K562 (cell line): ENCODE results near the gene LILRB3. TPM values are rescaled to one million over a fixed set of nuclear protein-coding genes. Genes with fewer than 3 reads are reported as not detected.
"Not testable (repeated sequence)": the region's sequence is repeated elsewhere in the genome, so short reads cannot be mapped to it uniquely, and the experiment has no call there.

Experiments
- ATAC-seq: fragments of 200-7000 bp; cut with Tn5 transposase; 3 replicates; pipeline ENCODE4 v1.9.1; 2020; ENCODE audit warnings: moderate library complexity
- Bru-seq: library from RNA; stranded (reverse); fragments of 400-500 nt; gene quantifications from one replicate; lab custom pipeline; 2021; lab: Mats Ljungman, UMichigan
- BruChase-seq, 2 experiments: library from RNA; stranded (reverse); fragments of 400-500 nt; gene quantifications; one replicate each; lab custom pipeline; 2021; lab: Mats Ljungman, UMichigan
- BruUV-seq: library from RNA; stranded (reverse); fragments of 400-500 nt; replicated peaks from 2 replicates; lab custom pipeline; 2021; lab: Mats Ljungman, UMichigan
- CTCF ChIA-PET: fragments of 300-600 bp; formaldehyde crosslinking; extraction: SDS; loops from one replicate; lab custom pipeline; 2021; ENCODE audit warnings: low intra/inter-chr PET ratio; lab: Yijun Ruan, JAX
- POLR2A ChIA-PET: fragments of 300-600, 350-650 bp; sonication (Branson Sonifier 250); formaldehyde crosslinking; extraction: SDS; loops from one replicate; lab custom pipeline; 2021; ENCODE audit warnings: antibody characterized with exemption, inconsistent platforms; lab: Yijun Ruan, JAX
- DNase-seq, 4 experiments: peaks; one replicate each; pipeline versions ENCODE4 v3.0.0 to v3.0.0-alpha.2; 2011 to 2018; ENCODE audit warnings: low spot score in 3 of 4, mixed read lengths in 3 of 4; ENCODE audit errors: extremely low read depth in 1 of 4
- FAIRE-seq: peaks from 2 replicates; lab custom pipeline; 2011; peaks lifted over from hg19 to GRCh38; lab: Jason Lieb, UNC
- H2AFZ ChIP-seq: 2 replicates; pipeline ENCODE4 v1.6.0; 2011; ENCODE audit warnings: low read depth, low read length, control low read depth, inconsistent platforms
- H3K27ac ChIP-seq: fragments of 200-600 bp; 3 replicates; pipeline ENCODE4 v1.8.0; 2011; ENCODE audit warnings: low read depth, mild to moderate bottlenecking, control low read depth, inconsistent platforms, low read length, moderate library complexity, mixed read lengths; ENCODE audit errors: extremely low read depth
- H3K27me3 ChIP-seq, 2 experiments: fragments of 300-600 bp in 1 of 2; 2 replicates in 1 of 2; 3 replicates in 1 of 2; pipeline versions ENCODE4 v1.6.0 to v1.8.0; 2011; ENCODE audit warnings: inconsistent platforms in 2 of 2, low read length in 2 of 2, mild to moderate bottlenecking in 1 of 2, mixed read lengths in 1 of 2, moderate library complexity in 1 of 2; ENCODE audit not compliant: control insufficient read depth in 2 of 2, insufficient read depth in 2 of 2
- H3K36me3 ChIP-seq: fragments of 300-600 bp; 3 replicates; pipeline ENCODE4 v1.8.0; 2011; ENCODE audit warnings: mild to moderate bottlenecking, low read length, inconsistent platforms; ENCODE audit not compliant: control insufficient read depth, insufficient read depth
- H3K4me1 ChIP-seq, 2 experiments: fragments of 200-600 bp in 1 of 2; replicated peaks in 1 of 2; 2 replicates in 1 of 2; 3 replicates in 1 of 2; pipeline versions ENCODE4 v1.5.1 to v1.8.0; 2011; ENCODE audit warnings: inconsistent platforms in 2 of 2, low read length in 2 of 2, mild to moderate bottlenecking in 1 of 2, mixed read lengths in 1 of 2, moderate library complexity in 1 of 2; ENCODE audit not compliant: control insufficient read depth in 2 of 2, insufficient read depth in 2 of 2
- H3K4me2 ChIP-seq: 2 replicates; pipeline ENCODE4 v1.6.1; 2011; ENCODE audit warnings: low read length, control low read depth, inconsistent platforms, mixed read lengths; ENCODE audit not compliant: insufficient read depth
- H3K4me3 ChIP-seq: fragments of 200-600 bp; sonication (generic), shearing (Covaris generic); 2 replicates; pipeline ENCODE4 v1.5.1; 2016; ENCODE audit warnings: control low read depth, inconsistent platforms
- H3K79me2 ChIP-seq: fragments of 200-600 bp; 3 replicates; pipeline ENCODE4 v1.8.0; 2011; ENCODE audit warnings: low read length, inconsistent platforms; ENCODE audit not compliant: control insufficient read depth, insufficient read depth
- H3K9ac ChIP-seq, 2 experiments: 2 replicates each; pipeline versions ENCODE4 v1.6.0 to v1.6.1; 2011; ENCODE audit warnings: low read depth in 2 of 2, low read length in 2 of 2, control low read depth in 1 of 2, inconsistent platforms in 1 of 2, mild to moderate bottlenecking in 1 of 2, mixed read lengths in 1 of 2; ENCODE audit not compliant: insufficient read depth in 1 of 2
- H3K9me1 ChIP-seq: one replicate; pipeline ENCODE4 v1.6.0; 2011; ENCODE audit warnings: inconsistent platforms, mild to moderate bottlenecking, low read length, moderate library complexity; ENCODE audit not compliant: control insufficient read depth, insufficient read depth
- H3K9me3 ChIP-seq: replicated peaks from 2 replicates; pipeline ENCODE4 v1.5.1; 2011; ENCODE audit warnings: low read depth, low read length, inconsistent platforms; ENCODE audit not compliant: control insufficient read depth, insufficient read depth
- H4K20me1 ChIP-seq: replicated peaks from 2 replicates; pipeline ENCODE4 v1.6.1; 2011; ENCODE audit warnings: low read length, inconsistent platforms, mixed read lengths; ENCODE audit not compliant: control insufficient read depth, insufficient read depth
- CTCF ChIP-seq, 3 experiments: IDR thresholded peaks in 2 of 3; conservative IDR thresholded peaks in 1 of 3; 2 replicates each; pipeline ENCODE4 v1.5.1; 2011 to 2012; ENCODE audit warnings: low read length in 3 of 3, mild to moderate bottlenecking in 3 of 3, control low read depth in 2 of 3, improper control_type of control experiment in 1 of 3, inconsistent platforms in 1 of 3, low read depth in 1 of 3, mixed read lengths in 1 of 3, moderate library complexity in 1 of 3; ENCODE audit not compliant: insufficient read depth in 2 of 3
- NR2C1 ChIP-seq, 2 experiments: fragments of 450-650 bp; IDR thresholded peaks; 2 replicates each; pipeline ENCODE4 v1.6.1; 2017; ENCODE audit warnings: mild to moderate bottlenecking in 2 of 2, antibody characterized with exemption in 1 of 2, inconsistent platforms in 1 of 2, missing compliant biosample characterization in 1 of 2, missing genetic modification characterization in 1 of 2
- NR2C2 ChIP-seq, 2 experiments: fragments of 200-800 bp in 1 of 2; sonication (Bioruptor generic) in 1 of 2; sonication (generic) in 1 of 2; formaldehyde crosslinking in 1 of 2; IDR thresholded peaks; 2 replicates each; pipeline versions ENCODE4 v1.6.1 to v1.8.0; 2016 to 2022; ENCODE audit warnings: mild to moderate bottlenecking in 1 of 2, missing compliant biosample characterization in 1 of 2, missing genetic modification characterization in 1 of 2, missing genetic modification reagents in 1 of 2
- POLR2G ChIP-seq: fragments of 200-400 bp; formaldehyde crosslinking; IDR thresholded peaks from 2 replicates; pipeline ENCODE4 v1.6.1; 2017; ENCODE audit warnings: low read depth, mild to moderate bottlenecking, antibody characterized with exemption, low read length, moderate library complexity
- WGBS: fragments of 100-300 bp; shearing (Covaris generic); methylation state at CpG from one replicate; pipeline ENCODE4 v1.1.6; 2016; ENCODE audit warnings: low coverage, mixed read lengths; ENCODE audit not compliant: insufficient coverage; ENCODE audit errors: missing lambda C conversion rate; 5-methylcytosine and 5-hydroxymethylcytosine counted together
- in situ Hi-C: fragments of 300-500 bp; cut with MboI; formaldehyde crosslinking; loops from 4 replicates; pipeline ENCODE4 v1.15.0; 2018; ENCODE audit warnings: inconsistent platforms, mixed read lengths
- intact Hi-C: fragments of 100-400 bp; cut with micrococcal nuclease; formaldehyde crosslinking; loops from 2 replicates; pipeline ENCODE4 v1.14.2; 2022
- long read RNA-seq, 3 experiments: library from polyadenylated mRNA in 2 of 3; library from RNA in 1 of 3; unstranded in 2 of 3; stranded (forward) in 1 of 3; transcript quantifications; one replicate each; pipeline ENCODE4 v2.0.0, GENCODE V29; 2019 to 2022
- polyA minus RNA-seq, 3 experiments: library from RNA; depleted of rRNA, polyadenylated mRNA; stranded (reverse); fragments of >200 nt; gene quantifications; 2 replicates each; pipeline ENCODE4 v1.2.3, GENCODE V29; 2011
- polyA plus RNA-seq, 8 experiments: library from polyadenylated mRNA; depleted of rRNA in 4 of 8; stranded (reverse) in 5 of 8; unstranded in 3 of 8; fragments of >200 nt; fragmentation: Nextera tagmentation in 2 of 8; fragmentation: Illumina TruSeq in 1 of 8; extraction: Ambion mirVana in 2 of 8; extraction: Trizol in 1 of 8; gene quantifications; 2 replicates each; pipeline versions ENCODE4 v1.2.1 to v1.2.3, GENCODE V29; 2011 to 2014; ENCODE audit warnings: inconsistent platforms in 1 of 8, missing spikeins in 1 of 8
- total RNA-seq, 7 experiments: library from RNA; depleted of rRNA in 6 of 7; stranded (reverse); fragments of >200 nt in 6 of 7; fragmentation: Illumina TruSeq in 2 of 7; extraction: Trizol in 2 of 7; gene quantifications; 2 replicates each; pipeline versions ENCODE4 v1.2.1 to v1.2.3, GENCODE V29; 2011 to 2021; ENCODE audit warnings: low replicate concordance in 1 of 7

Gene LILRB3
- not detected in 2 replicates for total RNA-seq (2011; cell fraction: chromatin; rRNA removed; ENCODE audit: low replicate concordance)
- total RNA-seq (2011; cell fraction: nucleolus; rRNA removed): not detected in 2 replicates
- total RNA-seq (2011; cell fraction: nucleoplasm; rRNA removed): not detected in 2 replicates
- total RNA-seq (2014; rRNA removed): not detected in 2 replicates
- total RNA-seq (2014; rRNA removed; fragmentation: Illumina TruSeq; extraction: Trizol): not detected in 2 replicates
- not detected in 2 replicates for total RNA-seq (2015; rRNA removed; fragmentation: Illumina TruSeq; extraction: Trizol)
- not detected in 2 replicates for total RNA-seq (2021)
- polyA plus RNA-seq (2011; rRNA removed): not detected in 2 replicates
- not detected in 2 replicates for polyA plus RNA-seq (2011; cell fraction: cytosol; rRNA removed)
- polyA plus RNA-seq (2011; cell fraction: nucleus; rRNA removed): 0.18 TPM in 1 of 2 replicates, not detected in the other
- 0.21 and 0.56 TPM in 2 replicates for polyA plus RNA-seq (2012)
- polyA plus RNA-seq (2014; fragmentation: Illumina TruSeq; extraction: Trizol): not detected in 2 replicates
- polyA plus RNA-seq (2014; fragmentation: Nextera tagmentation; extraction: Ambion mirVana): under 1 TPM in 1 of 2 experiments, not detected in 1; 0.01 TPM
- polyA plus RNA-seq (2014; rRNA removed): 0.09 TPM in 1 of 2 replicates, not detected in the other
- polyA minus RNA-seq (2011; rRNA and poly(A)+ RNA removed): not detected in 2 replicates
- polyA minus RNA-seq (2011; cell fraction: cytosol; rRNA and poly(A)+ RNA removed): not detected in 2 replicates
- not detected in 2 replicates for polyA minus RNA-seq (2011; cell fraction: nucleus; rRNA and poly(A)+ RNA removed)
- Bru-seq, nascent RNA: not detected
- BruChase-seq, experiment 1, labeled RNA remaining after a 2-hour chase: percentile 10 among the genes with signal in this experiment
- not detected for BruChase-seq, experiment 2, labeled RNA remaining after a 6-hour chase
- long read RNA-seq, experiment 1, partial matches to known transcripts: 0 of 1 reads
- long read RNA-seq, experiment 1, other reads (novel, unspliced or antisense): 1 of 1 reads
- long read RNA-seq, experiment 2: 0 reads
- long read RNA-seq, experiment 3, partial matches to known transcripts: 0 of 1 reads
- long read RNA-seq, experiment 3, other reads (novel, unspliced or antisense): 1 of 1 reads

DNA sequence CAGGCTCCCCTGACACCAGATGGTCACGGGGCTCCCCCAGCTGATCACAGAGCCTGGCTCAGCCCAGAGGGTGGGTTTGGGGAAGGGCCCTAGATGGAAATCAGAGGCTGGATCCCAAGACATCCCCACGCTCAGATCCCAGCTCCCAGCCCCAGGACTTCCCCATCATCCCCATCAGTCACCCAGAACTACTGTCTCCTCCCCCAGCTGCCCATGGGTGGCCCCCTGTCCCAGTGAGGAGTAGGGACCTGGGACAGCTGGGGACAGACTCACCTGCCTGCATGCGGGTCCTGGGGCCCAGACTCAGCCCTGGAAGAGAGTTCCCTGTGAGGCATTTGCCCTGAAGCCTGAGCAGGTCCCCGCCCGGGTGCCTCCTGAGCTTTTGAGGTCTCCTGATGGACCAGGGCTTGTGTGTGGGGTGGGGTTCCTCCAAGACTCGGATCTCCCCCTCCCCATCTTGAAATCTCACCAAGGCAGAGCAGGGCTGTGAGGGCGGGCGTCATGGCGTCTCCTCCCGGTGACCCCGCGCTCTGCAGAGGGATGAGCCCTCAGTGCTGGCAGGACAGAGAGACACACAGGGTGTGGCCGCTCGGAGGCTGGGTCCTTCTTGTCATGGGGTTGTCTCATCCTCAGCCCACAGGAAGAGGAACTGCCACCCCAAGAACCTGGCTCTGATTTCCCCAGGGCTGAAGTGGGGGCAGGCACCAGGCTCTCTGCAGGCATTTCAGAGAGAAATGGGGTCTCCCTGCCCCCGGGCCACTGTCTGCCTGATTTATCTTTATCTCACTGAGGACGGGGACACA lies at the start of gene LILRB3:
Gene LILRB3 (minus strand): TSS at position 534 of the 803 bp plus-strand sequence. CDS start 31 bp downstream, at position 503.
- in situ Hi-C loops; H2AFZ ChIP-seq; H3K79me2 ChIP-seq; CTCF ChIA-PET; H3K4me2 ChIP-seq; H3K27me3 ChIP-seq; H3K27ac ChIP-seq; BruUV-seq; H3K9me1 ChIP-seq; H3K36me3 ChIP-seq; H3K4me3 ChIP-seq; H4K20me1 ChIP-seq; H3K9me3 ChIP-seq; H3K9ac ChIP-seq; TF ChIP-seq NR2C2 (CRISPR knock-in tag; IDR thresholded peaks at IDR 0.05): not testable (repeated sequence)
- H3K4me1 ChIP-seq: peaks cover 0 to 22% of the 10 kb centered on the region in 2 experiments; a peak in 2 of 5 replicates
- peak; percentile 6 for FAIRE-seq
- TF ChIP-seq CTCF (IDR thresholded peaks at IDR 0.05 in 2 of 3, conservative IDR thresholded peaks at IDR 0.05 in 1 of 3; ENCODE audit: insufficient read depth in 2 of 3, low read depth in 1 of 3, low read length in 3 of 3): peak in 2 of 3 experiments; percentile 9 to 23; a peak in 2 of 6 replicates
- TF ChIP-seq NR2C2 (tag; IDR thresholded peaks at IDR 0.05): 0 out of 2 replicates have a peak, but pooled peaks have one; percentile 16
- TF ChIP-seq NR2C1 (IDR thresholded peaks at IDR 0.05): 0 out of 2 replicates have a peak, but pooled peaks have one; percentile 25
- 0 out of 2 replicates have a peak, but pooled peaks have one; percentile 49 for TF ChIP-seq NR2C1 (tag; IDR thresholded peaks at IDR 0.05)
- TF ChIP-seq POLR2G: 0 out of 2 replicates have a peak, but pooled peaks have one; percentile 22
- intact Hi-C loops: loop anchor here (2.0 kb wide), 1 partner anchor 14 kb away; no protein-coding TSS in a partner anchor
- DNase-seq: peak in 1 of 4 experiments; percentile 33
- WGBS: 10% methylated on average over 13 of the region's 16 CpGs
- POLR2A ChIA-PET: interaction anchor here (1.9 kb wide), 1 partner anchor 12 kb away, joined by 6 read pairs; no protein-coding TSS in a partner anchor
- peak; percentile 86 for ATAC-seq

DNA sequence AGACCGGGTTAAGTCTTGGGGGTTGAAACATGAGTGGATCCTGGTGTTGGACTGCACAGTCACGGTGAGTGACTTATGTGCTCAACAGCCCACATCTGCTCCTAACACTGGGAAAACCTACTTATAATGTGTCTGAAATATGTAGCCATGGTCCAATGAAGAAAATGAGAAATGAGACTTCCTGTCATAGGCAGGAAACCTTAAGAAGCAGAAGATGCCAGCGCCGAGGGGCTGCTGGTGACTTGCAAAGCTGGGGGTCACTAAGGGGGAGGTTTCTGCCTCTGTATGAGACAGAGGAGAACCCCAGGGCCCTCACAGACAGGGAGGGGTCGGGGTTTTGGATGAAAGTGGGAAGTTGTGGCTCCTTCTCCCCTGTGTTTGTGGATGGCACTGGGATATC lies 49.4 kb upstream of the LILRB3 start:
- WGBS: 0% methylated on average over 5 of the region's 5 CpGs
- not testable (repeated sequence) for FAIRE-seq

More for the DNA sequence above, 49.4 kb upstream of the LILRB3 start:
- H3K27ac ChIP-seq, ATAC-seq, CTCF ChIA-PET, H3K79me2 ChIP-seq, H3K4me3 ChIP-seq, in situ Hi-C loops, H3K9me1 ChIP-seq, BruUV-seq, H3K4me2 ChIP-seq, H3K9ac ChIP-seq, H3K36me3 ChIP-seq, POLR2A ChIA-PET, intact Hi-C loops, H3K9me3 ChIP-seq, H3K4me1 ChIP-seq, H4K20me1 ChIP-seq, H2AFZ ChIP-seq, DNase-seq: not testable (repeated sequence)
- peaks cover 10 to 20% of the 10 kb centered on the region in 2 experiments for H3K27me3 ChIP-seq
